ENCODE measurements around the gene DTNA. TPM values are rescaled to one million over a fixed set of nuclear protein-coding genes. Genes with fewer than 3 reads are reported as not detected.

The DTNA gene
- total RNA-seq, 1 experiment from 2014 or later, result 10.4 TPM

DNA sequence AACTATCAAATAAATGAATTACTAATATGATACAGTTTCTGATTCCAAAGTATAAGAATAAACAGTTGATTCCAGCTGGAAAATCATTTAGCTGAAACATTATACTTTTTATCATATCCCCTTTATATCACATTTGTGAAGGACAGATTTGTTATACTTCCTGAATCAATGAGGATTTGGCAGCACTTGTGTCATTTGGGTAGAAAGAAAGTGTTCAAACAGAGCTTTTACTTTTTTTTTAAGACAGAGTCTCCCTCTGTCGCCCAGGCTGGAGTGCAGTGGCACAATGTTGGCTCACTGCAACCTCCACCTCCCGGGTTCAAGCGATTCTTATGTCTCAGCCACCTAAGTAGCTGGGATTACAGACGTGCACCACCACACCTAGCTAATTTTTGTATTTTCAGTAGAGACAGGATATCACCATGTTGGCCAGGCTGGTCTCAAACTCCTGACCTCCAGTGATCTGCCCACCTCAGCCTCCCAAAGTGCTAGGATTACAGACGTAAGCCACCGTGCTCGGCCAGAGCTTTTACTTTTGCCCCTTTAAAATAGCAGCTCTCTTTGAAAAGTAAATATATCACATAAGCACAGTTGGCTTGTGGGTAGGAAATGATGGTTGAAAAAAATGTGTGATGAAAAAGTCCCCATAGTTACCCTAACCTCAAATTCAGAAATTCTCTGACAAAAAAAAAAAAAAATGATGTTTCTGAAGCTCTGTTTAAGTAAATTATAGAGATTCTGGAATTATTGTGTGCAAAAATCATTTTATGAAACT is 95.2 kb downstream of the DTNA start:
- ChIA-PET POLR2A (no interaction called here), CTCF (interaction anchor here (1.1 kb wide), 1 partner anchor 144 kb away, joined by 4 read pairs; no protein-coding TSS in a partner anchor)
- TF ChIP-seq, protein P1, sequence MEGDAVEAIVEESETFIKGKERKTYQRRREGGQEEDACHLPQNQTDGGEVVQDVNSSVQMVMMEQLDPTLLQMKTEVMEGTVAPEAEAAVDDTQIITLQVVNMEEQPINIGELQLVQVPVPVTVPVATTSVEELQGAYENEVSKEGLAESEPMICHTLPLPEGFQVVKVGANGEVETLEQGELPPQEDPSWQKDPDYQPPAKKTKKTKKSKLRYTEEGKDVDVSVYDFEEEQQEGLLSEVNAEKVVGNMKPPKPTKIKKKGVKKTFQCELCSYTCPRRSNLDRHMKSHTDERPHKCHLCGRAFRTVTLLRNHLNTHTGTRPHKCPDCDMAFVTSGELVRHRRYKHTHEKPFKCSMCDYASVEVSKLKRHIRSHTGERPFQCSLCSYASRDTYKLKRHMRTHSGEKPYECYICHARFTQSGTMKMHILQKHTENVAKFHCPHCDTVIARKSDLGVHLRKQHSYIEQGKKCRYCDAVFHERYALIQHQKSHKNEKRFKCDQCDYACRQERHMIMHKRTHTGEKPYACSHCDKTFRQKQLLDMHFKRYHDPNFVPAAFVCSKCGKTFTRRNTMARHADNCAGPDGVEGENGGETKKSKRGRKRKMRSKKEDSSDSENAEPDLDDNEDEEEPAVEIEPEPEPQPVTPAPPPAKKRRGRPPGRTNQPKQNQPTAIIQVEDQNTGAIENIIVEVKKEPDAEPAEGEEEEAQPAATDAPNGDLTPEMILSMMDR (IDR thresholded peaks at IDR 0.05; ENCODE audit: insufficient read depth in 1 of 2, low read depth in 1 of 2, low read length in 1 of 2, severe bottlenecking in 1 of 2, unreplicated experiment in 1 of 2), result no peak
- no TSS peak for BruUV-seq (replicated peaks)
- no peaks in the 10 kb centered on the region for H3K27me3 ChIP-seq (replicated peaks; ENCODE audit: control insufficient read depth, insufficient read depth, low read length)
- Mint-ChIP-seq H3K9me3 (ENCODE audit: unreplicated experiment) (no peaks in the 10 kb centered on the region), H3K27ac (ENCODE audit: unreplicated experiment) (no peak overlapping the region), H3K27me3 (ENCODE audit: insufficient read depth, unreplicated experiment) (no peaks in the 10 kb centered on the region), H3K4me1 (ENCODE audit: low read depth, unreplicated experiment) (no peaks in the 10 kb centered on the region), H3K4me3 (ENCODE audit: unreplicated experiment) (no peak overlapping the region), H3K36me3 (ENCODE audit: insufficient read depth, unreplicated experiment) (no peaks in the 10 kb centered on the region)
- H3K36me3 ChIP-seq (ENCODE audit: control insufficient read depth, insufficient read depth, low read length), result no peaks in the 10 kb centered on the region
- DNase-seq, result no peak
- H3K9me3 ChIP-seq, result no peaks in the 10 kb centered on the region
- no peaks in the 10 kb centered on the region for H3K4me1 ChIP-seq
- H3K4me3 ChIP-seq (ENCODE audit: low read depth, low read length), result no peak overlapping the region
- intact Hi-C loops (cut with micrococcal nuclease; ENCODE audit: unreplicated experiment), result no loop called here

DNA sequence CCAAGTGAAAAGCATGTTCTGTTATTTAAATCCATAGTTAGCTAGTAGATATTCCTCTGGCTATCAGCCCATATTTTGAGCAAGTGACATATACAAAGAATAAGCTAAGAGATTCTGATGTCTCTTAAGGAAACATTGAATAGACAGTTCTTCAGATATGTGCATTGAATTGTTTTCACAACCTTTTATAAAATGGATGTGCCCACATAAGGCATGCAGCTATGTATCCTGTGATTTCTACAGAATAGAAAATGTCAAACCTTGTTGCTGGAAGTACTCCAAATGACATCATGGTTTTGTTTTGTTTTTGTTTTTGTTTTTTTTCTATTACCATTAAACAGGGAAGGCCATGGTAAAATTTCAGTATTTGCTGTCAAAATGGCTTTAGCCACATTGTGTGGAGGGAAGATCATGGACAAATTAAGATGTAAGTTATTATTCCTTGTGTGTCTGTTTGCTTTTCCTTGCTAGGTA is 95.8 kb downstream of the DTNA start:
- Mint-ChIP-seq H3K4me1 (ENCODE audit: low read depth, unreplicated experiment) (no peaks in the 10 kb centered on the region), H3K27ac (ENCODE audit: unreplicated experiment) (no peak overlapping the region), H3K4me3 (ENCODE audit: unreplicated experiment) (no peak overlapping the region), H3K9me3 (ENCODE audit: unreplicated experiment) (no peaks in the 10 kb centered on the region), H3K27me3 (ENCODE audit: insufficient read depth, unreplicated experiment) (no peaks in the 10 kb centered on the region), H3K36me3 (ENCODE audit: insufficient read depth, unreplicated experiment) (no peaks in the 10 kb centered on the region)
- Histone ChIP-seq H3K9me3 (no peaks in the 10 kb centered on the region), H3K27me3 (replicated peaks; ENCODE audit: control insufficient read depth, insufficient read depth, low read length) (no peaks in the 10 kb centered on the region), H3K4me1 (no peaks in the 10 kb centered on the region), H3K36me3 (ENCODE audit: control insufficient read depth, insufficient read depth, low read length) (no peaks in the 10 kb centered on the region), H3K4me3 (ENCODE audit: low read depth, low read length) (no peak overlapping the region)
- POLR2A ChIA-PET, result no interaction called here
- CTCF ChIA-PET, result interaction anchor here (1.1 kb wide), 1 partner anchor 144 kb away, joined by 4 read pairs; no protein-coding TSS in a partner anchor
- DNase-seq, result no peak
- intact Hi-C loops (cut with micrococcal nuclease; ENCODE audit: unreplicated experiment), result no loop called here
- TF ChIP-seq, protein P1 (IDR thresholded peaks at IDR 0.05; ENCODE audit: insufficient read depth in 1 of 2, low read depth in 1 of 2, low read length in 1 of 2, severe bottlenecking in 1 of 2, unreplicated experiment in 1 of 2), result no peak
- BruUV-seq (replicated peaks), result no TSS peak

DNA sequence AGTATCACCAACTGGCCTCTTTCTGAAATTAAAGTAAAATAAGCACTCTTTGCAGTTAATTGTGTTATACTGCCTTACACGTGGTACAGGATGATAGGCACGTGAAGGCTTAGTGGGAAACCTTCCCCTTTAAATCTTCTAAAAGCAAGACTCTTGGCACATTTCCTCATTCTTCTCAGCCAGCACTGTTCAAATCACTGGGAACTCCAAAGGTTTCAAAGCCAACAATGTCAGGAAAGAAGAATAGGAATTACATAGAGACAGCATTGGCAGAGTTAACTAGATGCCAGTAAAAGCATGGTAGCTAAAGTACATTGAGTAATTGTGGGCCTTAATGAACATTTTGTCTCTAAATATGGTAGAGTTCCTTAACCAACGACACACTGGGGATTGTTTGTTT is 96.4 kb downstream of the DTNA start:
- no peaks in the 10 kb centered on the region for H3K4me1 ChIP-seq
- POLR2A ChIA-PET, result no interaction called here
- no peaks in the 10 kb centered on the region for H3K9me3 Mint-ChIP-seq (ENCODE audit: unreplicated experiment)
- CTCF ChIA-PET, result no interaction called here
- intact Hi-C loops (cut with micrococcal nuclease; ENCODE audit: unreplicated experiment), result no loop called here
- no peaks in the 10 kb centered on the region for H3K36me3 Mint-ChIP-seq (ENCODE audit: insufficient read depth, unreplicated experiment)
- H3K4me3 Mint-ChIP-seq (ENCODE audit: unreplicated experiment), result no peak overlapping the region
- DNase-seq, result no peak
- no peak overlapping the region for H3K27ac Mint-ChIP-seq (ENCODE audit: unreplicated experiment)
- no peaks in the 10 kb centered on the region for H3K27me3 Mint-ChIP-seq (ENCODE audit: insufficient read depth, unreplicated experiment)
- H3K4me1 Mint-ChIP-seq (ENCODE audit: low read depth, unreplicated experiment), result no peaks in the 10 kb centered on the region
- H3K4me3 ChIP-seq (ENCODE audit: low read depth, low read length), result no peak overlapping the region
- TF ChIP-seq, protein P1 (IDR thresholded peaks at IDR 0.05; ENCODE audit: insufficient read depth in 1 of 2, low read depth in 1 of 2, low read length in 1 of 2, severe bottlenecking in 1 of 2, unreplicated experiment in 1 of 2), result no peak
- H3K27me3 ChIP-seq (replicated peaks; ENCODE audit: control insufficient read depth, insufficient read depth, low read length), result no peaks in the 10 kb centered on the region
- no peaks in the 10 kb centered on the region for H3K9me3 ChIP-seq
- BruUV-seq (replicated peaks), result no TSS peak
- H3K36me3 ChIP-seq (ENCODE audit: control insufficient read depth, insufficient read depth, low read length), result no peaks in the 10 kb centered on the region
